DOHH2 (cell line): ENCODE measurements around the gene WRNIP1.

ENCODE experiments used
- CTCF ChIP-seq: fragments of 200-600 bp; sonication (generic); IDR thresholded peaks from one replicate; pipeline ENCODE4 v1.5.1; 2014; ENCODE audit warnings: antibody characterized with exemption, mild to moderate bottlenecking, low read depth, low read length; ENCODE audit not compliant: poor library complexity, severe bottlenecking
- EZH2phosphoT487 ChIP-seq: fragments of 200-600 bp; sonication (generic); IDR thresholded peaks from 2 replicates; pipeline ENCODE4 v1.6.1; 2017; ENCODE audit warnings: borderline replicate concordance, mild to moderate bottlenecking, antibody characterized with exemption, low read length, moderate library complexity, mixed read lengths

DNA sequence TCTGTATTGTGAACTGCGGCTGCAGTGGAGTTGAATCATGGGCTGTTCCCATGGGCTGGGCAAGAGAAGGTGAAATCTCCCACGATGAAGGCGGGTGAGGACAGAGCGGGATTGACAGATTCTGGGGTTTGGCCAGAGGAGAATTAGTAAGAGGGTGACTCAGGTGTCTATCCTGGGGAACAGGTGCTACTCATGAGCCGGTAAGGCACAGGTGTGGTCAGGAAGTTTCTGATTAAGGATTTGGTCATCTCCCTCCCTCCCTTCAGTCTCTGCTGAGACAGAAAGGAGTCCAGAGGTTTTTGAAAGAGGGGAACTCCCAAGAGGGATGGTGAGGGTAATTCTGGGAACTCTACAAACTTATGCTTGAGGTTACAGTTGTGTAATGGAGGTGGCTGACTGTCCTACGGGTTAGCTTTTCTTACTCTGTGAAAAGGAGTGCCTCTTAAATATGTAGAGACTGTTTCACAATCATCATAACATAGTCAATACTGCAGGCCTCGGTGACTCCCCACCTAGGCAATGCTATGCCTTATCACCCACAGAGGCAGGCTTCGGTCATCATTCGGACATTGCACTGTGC lies 45.0 kb downstream of the WRNIP1 start:
- TF ChIP-seq CTCF (no peak), EZH2phosphoT487 (no peak)
